ENCODE measurements around the gene AP1G1. TPM values are rescaled to one million over a fixed set of nuclear protein-coding genes. Genes with fewer than 3 reads are reported as not detected.
A peak's percentile ranks its signal among the peaks of the same experiment; 100 is the strongest.

AP1G1 gene
- total RNA-seq, 1 experiment from 2014 or later, result 139 TPM

DNA sequence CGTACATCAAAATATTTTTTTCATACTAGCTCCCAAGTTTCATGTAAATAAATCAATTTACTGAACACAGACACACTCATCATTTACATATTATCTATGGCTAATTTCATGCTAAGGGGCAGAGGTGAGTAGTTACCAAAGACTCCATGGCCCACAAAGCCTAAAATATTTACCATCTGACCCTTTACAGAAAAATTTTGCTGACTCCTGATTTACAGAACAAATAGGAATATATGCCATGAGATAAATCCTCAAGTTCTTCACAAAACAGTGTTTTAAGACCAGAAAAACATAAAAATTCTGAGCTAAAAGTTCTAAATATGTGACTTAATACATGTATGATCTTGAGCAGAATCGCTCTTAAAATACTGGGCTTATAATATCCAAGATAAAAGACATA is 47.5 kb downstream of the AP1G1 start:
- peaks cover 8% of the 10 kb centered on the region for H3K4me1 Mint-ChIP-seq (ENCODE audit: low read depth, unreplicated experiment)
- H3K4me1 ChIP-seq, result peaks cover 7% of the 10 kb centered on the region
- BruUV-seq (replicated peaks), result no TSS peak
- TF ChIP-seq, protein P1, sequence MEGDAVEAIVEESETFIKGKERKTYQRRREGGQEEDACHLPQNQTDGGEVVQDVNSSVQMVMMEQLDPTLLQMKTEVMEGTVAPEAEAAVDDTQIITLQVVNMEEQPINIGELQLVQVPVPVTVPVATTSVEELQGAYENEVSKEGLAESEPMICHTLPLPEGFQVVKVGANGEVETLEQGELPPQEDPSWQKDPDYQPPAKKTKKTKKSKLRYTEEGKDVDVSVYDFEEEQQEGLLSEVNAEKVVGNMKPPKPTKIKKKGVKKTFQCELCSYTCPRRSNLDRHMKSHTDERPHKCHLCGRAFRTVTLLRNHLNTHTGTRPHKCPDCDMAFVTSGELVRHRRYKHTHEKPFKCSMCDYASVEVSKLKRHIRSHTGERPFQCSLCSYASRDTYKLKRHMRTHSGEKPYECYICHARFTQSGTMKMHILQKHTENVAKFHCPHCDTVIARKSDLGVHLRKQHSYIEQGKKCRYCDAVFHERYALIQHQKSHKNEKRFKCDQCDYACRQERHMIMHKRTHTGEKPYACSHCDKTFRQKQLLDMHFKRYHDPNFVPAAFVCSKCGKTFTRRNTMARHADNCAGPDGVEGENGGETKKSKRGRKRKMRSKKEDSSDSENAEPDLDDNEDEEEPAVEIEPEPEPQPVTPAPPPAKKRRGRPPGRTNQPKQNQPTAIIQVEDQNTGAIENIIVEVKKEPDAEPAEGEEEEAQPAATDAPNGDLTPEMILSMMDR (IDR thresholded peaks at IDR 0.05; ENCODE audit: insufficient read depth in 1 of 2, low read depth in 1 of 2, low read length in 1 of 2, severe bottlenecking in 1 of 2, unreplicated experiment in 1 of 2), result no peak
- H3K9me3 ChIP-seq, result no peaks in the 10 kb centered on the region
- no peak overlapping the region for H3K4me3 Mint-ChIP-seq (ENCODE audit: unreplicated experiment)
- POLR2A ChIA-PET, result no interaction called here
- H3K27ac Mint-ChIP-seq (ENCODE audit: unreplicated experiment), result no peak overlapping the region
- no peaks in the 10 kb centered on the region for H3K27me3 Mint-ChIP-seq (ENCODE audit: insufficient read depth, unreplicated experiment)
- no peak overlapping the region for H3K4me3 ChIP-seq (ENCODE audit: low read depth, low read length)
- no peaks in the 10 kb centered on the region for H3K9me3 Mint-ChIP-seq (ENCODE audit: unreplicated experiment)
- no peak for DNase-seq
- H3K36me3 ChIP-seq (ENCODE audit: control insufficient read depth, insufficient read depth, low read length), result no peaks in the 10 kb centered on the region; the same call in 1 of the 2 replicates
- intact Hi-C loops (cut with micrococcal nuclease; ENCODE audit: unreplicated experiment), result no loop called here
- peaks cover 91% of the 10 kb centered on the region for H3K36me3 Mint-ChIP-seq (ENCODE audit: insufficient read depth, unreplicated experiment)
- H3K27me3 ChIP-seq (replicated peaks; ENCODE audit: control insufficient read depth, insufficient read depth, low read length), result no peaks in the 10 kb centered on the region
- CTCF ChIA-PET, result no interaction called here

DNA sequence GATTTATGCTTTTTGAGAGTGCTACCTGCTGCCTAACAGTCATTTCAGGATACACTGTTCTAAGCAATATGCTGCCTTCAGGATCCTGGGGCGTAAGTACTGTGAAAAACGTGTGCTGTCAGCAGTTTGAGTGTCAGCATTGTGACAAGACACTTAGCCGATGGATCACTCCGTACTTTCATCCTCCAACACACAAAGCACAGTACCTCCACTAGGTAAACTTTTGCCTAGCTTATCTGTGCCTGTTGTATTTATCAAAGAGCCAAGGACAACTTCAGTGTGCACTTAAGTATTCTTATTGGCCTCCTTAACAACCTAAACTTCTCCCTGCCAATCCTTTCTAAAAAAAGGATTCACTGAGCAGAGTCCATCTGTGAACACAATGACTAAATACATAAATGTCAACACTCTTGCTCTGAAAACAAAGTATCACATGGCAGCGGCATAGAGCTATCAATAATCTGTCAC is 50.3 kb downstream of the AP1G1 start:
- Histone ChIP-seq H3K27me3 (replicated peaks; ENCODE audit: control insufficient read depth, insufficient read depth, low read length) (no peaks in the 10 kb centered on the region), H3K9me3 (no peaks in the 10 kb centered on the region), H3K4me3 (ENCODE audit: low read depth, low read length) (no peak overlapping the region), H3K36me3 (ENCODE audit: control insufficient read depth, insufficient read depth, low read length) (peaks cover 2% of the 10 kb centered on the region; the same call in 1 of the 2 replicates), H3K4me1 (peaks cover 7% of the 10 kb centered on the region)
- no peaks in the 10 kb centered on the region for H3K27me3 Mint-ChIP-seq (ENCODE audit: insufficient read depth, unreplicated experiment)
- intact Hi-C loops (cut with micrococcal nuclease; ENCODE audit: unreplicated experiment), result no loop called here
- TF ChIP-seq, protein P1 (IDR thresholded peaks at IDR 0.05; ENCODE audit: insufficient read depth in 1 of 2, low read depth in 1 of 2, low read length in 1 of 2, severe bottlenecking in 1 of 2, unreplicated experiment in 1 of 2), result no peak
- no peak overlapping the region for H3K27ac Mint-ChIP-seq (ENCODE audit: unreplicated experiment)
- CTCF ChIA-PET, result no interaction called here
- H3K36me3 Mint-ChIP-seq (ENCODE audit: insufficient read depth, unreplicated experiment), result peaks cover 99% of the 10 kb centered on the region
- H3K4me3 Mint-ChIP-seq (ENCODE audit: unreplicated experiment), result no peak overlapping the region
- POLR2A ChIA-PET, result interaction anchor here (0.5 kb wide), 1 partner anchor 133 kb away, joined by 5 read pairs; the partner anchor contains the start of gene MARVELD3
- peak in 1 of 2 experiments; percentile 36 for DNase-seq
- H3K4me1 Mint-ChIP-seq (ENCODE audit: low read depth, unreplicated experiment), result peaks cover 8% of the 10 kb centered on the region
- no TSS peak for BruUV-seq (replicated peaks)
- H3K9me3 Mint-ChIP-seq (ENCODE audit: unreplicated experiment), result no peaks in the 10 kb centered on the region

DNA sequence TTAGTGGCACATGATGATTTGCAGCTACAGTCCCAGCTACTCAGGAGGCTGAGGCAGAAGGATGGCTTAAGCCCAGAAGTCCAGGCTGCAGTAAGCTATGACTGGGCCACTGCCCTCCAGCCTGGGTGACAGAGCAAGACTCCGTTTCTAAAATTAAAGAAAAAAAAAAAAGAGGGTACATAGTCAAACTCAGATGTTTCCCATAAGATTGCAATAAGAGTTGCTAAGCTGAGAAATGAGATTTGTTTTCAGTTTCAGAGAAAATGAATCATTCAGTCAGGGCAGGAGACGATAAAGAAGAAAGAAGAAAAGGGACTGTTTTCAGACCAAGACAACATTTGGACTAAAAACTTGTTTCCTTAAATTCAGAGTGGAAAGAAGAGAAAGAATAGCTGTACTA is 54.0 kb downstream of the AP1G1 start:
- H3K4me1 ChIP-seq, result peaks cover 7% of the 10 kb centered on the region
- no peak for DNase-seq
- no peaks in the 10 kb centered on the region for H3K27me3 Mint-ChIP-seq (ENCODE audit: insufficient read depth, unreplicated experiment)
- BruUV-seq (replicated peaks), result no TSS peak
- peaks cover 2% of the 10 kb centered on the region; the same call in 1 of the 2 replicates for H3K36me3 ChIP-seq (ENCODE audit: control insufficient read depth, insufficient read depth, low read length)
- no peak overlapping the region for H3K4me3 Mint-ChIP-seq (ENCODE audit: unreplicated experiment)
- peaks cover 83% of the 10 kb centered on the region for H3K36me3 Mint-ChIP-seq (ENCODE audit: insufficient read depth, unreplicated experiment)
- H3K27ac Mint-ChIP-seq (ENCODE audit: unreplicated experiment), result no peak overlapping the region
- H3K4me3 ChIP-seq (ENCODE audit: low read depth, low read length), result no peak overlapping the region
- no peaks in the 10 kb centered on the region for H3K9me3 Mint-ChIP-seq (ENCODE audit: unreplicated experiment)
- H3K4me1 Mint-ChIP-seq (ENCODE audit: low read depth, unreplicated experiment), result peaks cover 8% of the 10 kb centered on the region
- intact Hi-C loops (cut with micrococcal nuclease; ENCODE audit: unreplicated experiment), result no loop called here
- TF ChIP-seq, protein P1 (IDR thresholded peaks at IDR 0.05; ENCODE audit: insufficient read depth in 1 of 2, low read depth in 1 of 2, low read length in 1 of 2, severe bottlenecking in 1 of 2, unreplicated experiment in 1 of 2), result no peak
- H3K27me3 ChIP-seq (replicated peaks; ENCODE audit: control insufficient read depth, insufficient read depth, low read length), result no peaks in the 10 kb centered on the region
- H3K9me3 ChIP-seq, result no peaks in the 10 kb centered on the region
- CTCF ChIA-PET, result no interaction called here
- POLR2A ChIA-PET, result no interaction called here

Measured in Caco-2 (cell line).